ENCODE data around the gene TMEM132C. TPM values are rescaled to one million over a fixed set of nuclear protein-coding genes. Genes with fewer than 3 reads are reported as not detected.

The TMEM132C gene
- total RNA-seq, 1 experiment from 2014 or later: not detected

GRCh38 chr12:128690641-128691040, 423.7 kb downstream of the TMEM132C start:
- Mint-ChIP-seq H3K27ac (ENCODE audit: unreplicated experiment) (no peak overlapping the region), H3K9me3 (ENCODE audit: low read depth, unreplicated experiment) (peaks cover 5% of the 10 kb centered on the region)

DNA sequence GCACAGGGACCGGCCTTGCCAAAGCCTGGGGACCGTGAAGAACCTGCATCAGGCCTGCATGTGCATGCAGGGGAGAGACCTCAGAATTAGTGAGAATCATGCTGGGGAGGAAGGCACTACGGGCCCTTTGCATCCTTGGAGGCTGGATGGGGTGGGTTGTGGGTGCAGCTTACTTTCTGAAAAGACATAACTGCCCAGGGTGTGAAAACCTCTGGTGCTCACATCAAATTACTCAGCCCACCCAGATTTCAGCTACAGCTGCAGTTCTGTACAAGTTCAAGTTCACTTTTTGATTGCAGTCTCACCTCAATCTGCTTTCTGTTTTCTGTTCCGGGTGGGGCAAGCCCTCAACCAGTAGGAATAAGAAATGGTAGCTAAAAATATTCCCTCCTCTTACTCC, 426.1 kb downstream of the TMEM132C start:
- DNase-seq: no peak
- H3K4me3 Mint-ChIP-seq (ENCODE audit: low read depth, unreplicated experiment): no peak overlapping the region
- H3K27ac Mint-ChIP-seq (ENCODE audit: unreplicated experiment): no peak overlapping the region
- no peaks in the 10 kb centered on the region for H3K36me3 Mint-ChIP-seq (ENCODE audit: insufficient read depth, unreplicated experiment)
- TF ChIP-seq, protein P1, sequence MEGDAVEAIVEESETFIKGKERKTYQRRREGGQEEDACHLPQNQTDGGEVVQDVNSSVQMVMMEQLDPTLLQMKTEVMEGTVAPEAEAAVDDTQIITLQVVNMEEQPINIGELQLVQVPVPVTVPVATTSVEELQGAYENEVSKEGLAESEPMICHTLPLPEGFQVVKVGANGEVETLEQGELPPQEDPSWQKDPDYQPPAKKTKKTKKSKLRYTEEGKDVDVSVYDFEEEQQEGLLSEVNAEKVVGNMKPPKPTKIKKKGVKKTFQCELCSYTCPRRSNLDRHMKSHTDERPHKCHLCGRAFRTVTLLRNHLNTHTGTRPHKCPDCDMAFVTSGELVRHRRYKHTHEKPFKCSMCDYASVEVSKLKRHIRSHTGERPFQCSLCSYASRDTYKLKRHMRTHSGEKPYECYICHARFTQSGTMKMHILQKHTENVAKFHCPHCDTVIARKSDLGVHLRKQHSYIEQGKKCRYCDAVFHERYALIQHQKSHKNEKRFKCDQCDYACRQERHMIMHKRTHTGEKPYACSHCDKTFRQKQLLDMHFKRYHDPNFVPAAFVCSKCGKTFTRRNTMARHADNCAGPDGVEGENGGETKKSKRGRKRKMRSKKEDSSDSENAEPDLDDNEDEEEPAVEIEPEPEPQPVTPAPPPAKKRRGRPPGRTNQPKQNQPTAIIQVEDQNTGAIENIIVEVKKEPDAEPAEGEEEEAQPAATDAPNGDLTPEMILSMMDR (IDR thresholded peaks at IDR 0.05; ENCODE audit: unreplicated experiment): no peak
- intact Hi-C loops (cut with micrococcal nuclease; ENCODE audit: unreplicated experiment): no loop called here
- no TSS peak for BruUV-seq (replicated peaks)
- no peaks in the 10 kb centered on the region for H3K4me1 Mint-ChIP-seq (ENCODE audit: low read depth, unreplicated experiment)
- H3K27me3 Mint-ChIP-seq (ENCODE audit: unreplicated experiment): no peaks in the 10 kb centered on the region
- CTCF ChIA-PET: no interaction called here
- peaks cover 12% of the 10 kb centered on the region for H3K9me3 Mint-ChIP-seq (ENCODE audit: low read depth, unreplicated experiment)

More at GRCh38 chr12:128690641-128691040, 423.7 kb downstream of the TMEM132C start:
- H3K36me3 Mint-ChIP-seq (ENCODE audit: insufficient read depth, unreplicated experiment): no peaks in the 10 kb centered on the region
- TF ChIP-seq, protein P1 (IDR thresholded peaks at IDR 0.05; ENCODE audit: unreplicated experiment): no peak
- no peak overlapping the region for H3K4me3 Mint-ChIP-seq (ENCODE audit: low read depth, unreplicated experiment)
- no peak for DNase-seq
- BruUV-seq (replicated peaks): no TSS peak
- intact Hi-C loops (cut with micrococcal nuclease; ENCODE audit: unreplicated experiment): no loop called here
- H3K4me1 Mint-ChIP-seq (ENCODE audit: low read depth, unreplicated experiment): no peaks in the 10 kb centered on the region
- CTCF ChIA-PET: interaction anchor here (0.6 kb wide), 1 partner anchor 66 kb away, joined by 4 read pairs; no protein-coding TSS in a partner anchor
- H3K27me3 Mint-ChIP-seq (ENCODE audit: unreplicated experiment): no peaks in the 10 kb centered on the region

GRCh38 chr12:128693771-128694170, 426.8 kb downstream of the TMEM132C start:
- TF ChIP-seq, protein P1 (IDR thresholded peaks at IDR 0.05; ENCODE audit: unreplicated experiment): no peak
- BruUV-seq (replicated peaks): no TSS peak
- no peaks in the 10 kb centered on the region for H3K36me3 Mint-ChIP-seq (ENCODE audit: insufficient read depth, unreplicated experiment)
- no peak for DNase-seq
- peaks cover 13% of the 10 kb centered on the region for H3K9me3 Mint-ChIP-seq (ENCODE audit: low read depth, unreplicated experiment)
- H3K27me3 Mint-ChIP-seq (ENCODE audit: unreplicated experiment): no peaks in the 10 kb centered on the region
- intact Hi-C loops (cut with micrococcal nuclease; ENCODE audit: unreplicated experiment): no loop called here
- CTCF ChIA-PET: no interaction called here
- no peaks in the 10 kb centered on the region for H3K4me1 Mint-ChIP-seq (ENCODE audit: low read depth, unreplicated experiment)
- H3K27ac Mint-ChIP-seq (ENCODE audit: unreplicated experiment): no peak overlapping the region
- H3K4me3 Mint-ChIP-seq (ENCODE audit: low read depth, unreplicated experiment): no peak overlapping the region

- DNase-seq: no peak
- peaks cover 14% of the 10 kb centered on the region for H3K9me3 Mint-ChIP-seq (ENCODE audit: low read depth, unreplicated experiment)
- no peaks in the 10 kb centered on the region for H3K36me3 Mint-ChIP-seq (ENCODE audit: insufficient read depth, unreplicated experiment)
- no peaks in the 10 kb centered on the region for H3K4me1 Mint-ChIP-seq (ENCODE audit: low read depth, unreplicated experiment)
- no peak overlapping the region for H3K27ac Mint-ChIP-seq (ENCODE audit: unreplicated experiment)
- no peaks in the 10 kb centered on the region for H3K27me3 Mint-ChIP-seq (ENCODE audit: unreplicated experiment)
- no TSS peak for BruUV-seq (replicated peaks)
- TF ChIP-seq, protein P1 (IDR thresholded peaks at IDR 0.05; ENCODE audit: unreplicated experiment): no peak
- CTCF ChIA-PET: no interaction called here
- no peak overlapping the region for H3K4me3 Mint-ChIP-seq (ENCODE audit: low read depth, unreplicated experiment)
- intact Hi-C loops (cut with micrococcal nuclease; ENCODE audit: unreplicated experiment): no loop called here
These were observed 427.5 kb downstream of the TMEM132C start for GRCh38 chr12:128694445-128694844.
